HG03378 (cell line): ENCODE results near the gene NRL.

Experiments
- ATAC-seq: cut with Tn5 transposase; IDR thresholded peaks from one replicate; pipeline ENCODE4 v1.9.1; 2021; ENCODE audit warnings: mild to moderate bottlenecking, moderate library complexity; ENCODE audit not compliant: unreplicated experiment

Gene NRL

GRCh38 chr14:24145219-24145618 is 30.5 kb upstream of the NRL start:
- ATAC-seq, result no peak

GRCh38 chr14:24144451-24144850 is 29.7 kb upstream of the NRL start:
- ATAC-seq, result no peak

DNA sequence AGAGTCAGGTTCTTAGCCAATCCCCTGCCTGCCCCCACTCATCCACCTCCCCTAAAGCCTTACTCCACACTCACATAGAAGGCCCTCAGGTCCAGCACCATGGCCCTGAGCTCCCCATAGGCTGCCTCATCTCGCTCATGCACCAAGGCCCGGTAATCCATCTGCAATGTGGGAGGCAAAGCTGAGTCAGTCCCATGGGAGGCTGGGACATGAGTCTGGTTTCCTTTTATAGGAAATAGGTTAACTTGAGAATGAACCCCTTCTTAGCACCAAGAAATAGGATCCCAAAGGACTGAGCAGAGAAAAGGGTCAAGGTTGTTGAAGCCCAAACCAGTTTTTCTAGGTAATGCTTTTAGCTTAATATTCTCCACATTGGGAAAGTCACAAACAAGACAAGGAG is 28.8 kb upstream of the NRL start:
- no peak for ATAC-seq

GRCh38 chr14:24141097-24141880 is 26.5 kb upstream of the NRL start, which contains the start of gene EMC9:
Gene EMC9 (minus strand): TSS chr14:24141591. CDS start chr14:24141304, 287 bp downstream.
- peak; percentile 78 for ATAC-seq

DNA sequence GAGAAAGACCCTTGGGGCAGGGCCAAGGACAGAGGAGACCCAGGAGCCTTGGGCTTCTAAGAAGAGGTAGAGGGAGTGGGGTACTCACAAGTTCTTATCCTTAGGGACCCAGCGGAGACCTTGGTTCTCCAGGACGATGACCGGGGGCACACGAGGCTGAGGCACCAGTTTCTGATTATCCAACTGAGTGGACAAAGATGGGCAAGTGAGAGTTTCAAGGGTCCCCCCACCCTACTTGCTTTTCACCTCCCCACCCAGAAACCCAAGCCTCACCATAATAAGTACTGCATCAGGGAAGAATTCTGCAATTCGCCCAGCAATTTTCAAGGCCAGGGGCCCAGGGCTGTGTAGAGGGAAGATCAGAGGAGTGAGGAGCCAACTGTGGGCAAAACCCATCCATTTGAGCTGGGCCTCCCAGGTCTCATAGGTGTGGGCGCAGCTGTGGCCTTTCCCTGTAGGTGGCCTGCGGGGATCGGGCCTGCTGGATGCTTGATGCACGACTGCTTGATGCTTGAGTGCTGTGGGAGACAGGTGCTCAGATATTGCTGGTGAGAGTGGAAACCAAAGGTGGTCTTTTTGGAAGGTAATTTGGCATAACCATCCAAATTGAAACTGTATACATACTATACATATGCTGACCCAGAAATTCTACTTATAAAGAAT is 24.7 kb upstream of the NRL start:
- ATAC-seq, result no peak

DNA sequence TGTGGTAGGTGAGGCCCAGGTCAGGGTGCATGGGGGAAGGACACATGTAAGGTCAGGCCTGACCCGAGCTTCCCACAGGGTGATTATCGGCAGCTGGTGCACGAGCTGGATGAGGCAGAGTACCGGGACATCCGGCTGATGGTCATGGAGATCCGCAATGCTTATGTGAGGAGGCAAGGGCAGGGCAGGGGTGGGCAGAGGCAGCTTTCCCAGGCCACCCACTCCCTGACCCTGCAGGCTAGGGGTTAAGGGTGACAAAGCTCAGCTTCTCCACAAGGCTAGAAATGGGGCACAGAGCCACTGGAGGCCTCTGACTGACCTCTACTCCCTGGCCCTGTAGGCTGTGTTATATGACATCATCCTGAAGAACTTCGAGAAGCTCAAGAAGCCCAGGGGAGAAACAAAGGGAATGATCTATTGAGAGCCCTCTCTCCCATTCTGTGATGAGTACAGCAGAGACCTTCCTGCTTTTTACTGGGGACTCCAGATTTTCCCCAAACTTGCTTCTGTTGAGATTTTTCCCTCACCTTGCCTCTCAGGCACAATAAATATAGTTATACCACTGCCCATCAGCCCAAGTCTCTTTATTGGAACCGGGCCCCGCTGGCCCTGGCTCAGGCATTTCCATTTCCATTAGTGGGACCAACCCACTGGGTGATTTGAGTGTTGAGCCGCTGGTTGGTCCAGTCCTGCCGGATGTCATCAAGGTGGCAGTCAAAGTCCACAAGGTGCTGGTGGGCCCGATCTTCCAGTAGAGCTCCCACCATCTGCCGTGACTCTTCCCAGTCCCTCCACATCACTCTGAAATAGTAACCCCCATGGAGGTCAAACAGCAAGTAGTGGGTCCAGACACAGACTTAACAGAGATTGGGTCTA is 23.9 kb upstream of the NRL start:
- no peak for ATAC-seq

GRCh38 chr14:24137529-24138395 is 23.0 kb upstream of the NRL start:
- no peak for ATAC-seq

DNA sequence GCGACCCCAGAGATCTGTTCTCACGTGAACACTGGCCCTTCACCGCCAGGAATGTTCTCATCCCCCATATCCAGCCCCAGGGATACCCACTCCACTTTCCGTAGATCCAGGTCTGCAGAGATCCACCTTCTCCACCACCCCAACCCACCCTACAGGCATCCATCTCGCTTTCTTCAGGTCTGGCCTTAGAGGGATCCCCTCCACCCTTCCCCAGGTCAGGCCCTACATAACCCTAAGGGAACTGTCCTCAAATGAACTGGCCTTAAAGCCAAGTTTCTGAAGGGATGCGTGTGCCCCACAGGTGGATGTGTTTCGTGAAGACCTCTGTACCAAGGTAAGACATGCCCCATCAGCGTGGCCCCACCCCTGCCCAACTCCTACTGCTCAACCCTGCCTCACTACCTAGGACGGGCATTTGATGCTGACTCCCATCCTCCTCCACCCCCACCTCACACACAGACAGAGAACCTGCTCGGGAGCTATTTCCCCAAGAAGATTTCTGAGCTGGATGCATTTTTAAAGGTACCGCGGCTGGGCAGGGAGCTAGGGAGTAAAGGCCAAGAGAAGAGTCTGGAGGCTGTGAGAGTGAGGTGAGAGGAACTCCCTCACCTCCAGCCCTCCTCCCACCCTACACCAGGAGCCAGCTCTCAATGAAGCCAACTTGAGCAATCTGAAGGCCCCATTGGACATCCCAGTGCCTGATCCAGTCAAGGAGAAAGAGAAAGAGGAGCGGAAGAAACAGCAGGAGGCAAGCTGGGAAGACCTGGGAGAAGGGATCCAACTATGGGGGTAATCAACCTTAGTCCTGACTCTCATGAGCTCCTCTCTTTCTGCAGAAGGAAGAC is 22.2 kb upstream of the NRL start:
- no peak for ATAC-seq

DNA sequence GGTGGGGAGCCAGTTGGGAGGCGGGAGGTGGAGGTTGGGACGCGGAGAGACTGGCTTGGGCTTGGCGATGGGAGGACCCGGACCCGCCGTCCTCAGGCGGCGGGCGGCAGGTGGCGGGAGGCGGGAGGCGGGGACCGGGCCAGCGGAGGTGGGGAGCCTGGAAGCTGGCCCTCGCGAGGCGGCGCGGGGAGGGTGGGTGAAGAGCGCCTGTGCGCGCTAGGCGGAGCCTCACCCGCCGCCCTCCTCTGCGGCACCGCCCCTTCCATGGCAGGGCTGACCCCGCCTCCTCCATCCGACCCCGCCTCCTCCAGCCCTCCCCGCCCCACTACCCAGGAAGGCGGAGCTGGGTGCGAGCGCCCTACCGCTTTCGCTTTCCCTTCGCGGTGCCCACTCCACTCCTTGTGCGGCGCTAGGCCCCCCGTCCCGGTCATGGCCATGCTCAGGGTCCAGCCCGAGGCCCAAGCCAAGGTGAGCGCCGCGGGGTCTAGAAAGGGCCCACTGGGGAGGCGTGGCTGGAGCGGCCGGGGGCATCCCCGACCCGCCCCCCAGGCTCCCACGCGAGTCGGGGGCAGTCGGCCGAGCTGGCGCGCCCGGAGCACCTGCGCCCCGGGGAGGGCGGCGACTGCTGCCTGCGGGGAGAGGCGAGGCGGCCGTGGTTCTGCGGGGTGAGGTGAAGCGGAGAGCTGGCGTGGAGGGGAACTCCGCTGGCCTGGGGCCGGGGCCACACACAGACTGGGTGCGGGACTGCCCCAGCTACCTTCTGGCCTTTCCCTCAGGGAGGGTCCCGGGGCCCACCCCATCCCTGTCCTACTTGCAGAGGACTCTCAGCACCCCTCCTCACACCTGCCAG is 21.3 kb upstream of the NRL start, which contains the start of gene PSME1:
Gene PSME1, plus strand, starts transcription at position 361 of the 850 bp plus-strand sequence. Its CDS starts 69 bp downstream, at position 430.
- peak; percentile 57 for ATAC-seq

DNA sequence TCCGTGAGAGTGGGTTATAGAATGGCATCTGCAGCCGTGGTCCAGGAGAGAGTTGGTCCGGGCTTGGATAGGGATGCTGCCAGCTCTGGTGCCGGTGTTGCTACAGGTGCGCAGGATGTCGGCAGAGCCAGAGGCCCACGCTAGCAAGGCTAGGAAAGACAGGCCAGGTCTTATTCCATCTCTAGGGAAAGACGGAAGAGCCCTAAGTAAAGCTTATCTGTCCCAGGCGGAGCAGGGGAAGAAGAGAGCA is 20.8 kb upstream of the NRL start:
- ATAC-seq, result peak; percentile 5

DNA sequence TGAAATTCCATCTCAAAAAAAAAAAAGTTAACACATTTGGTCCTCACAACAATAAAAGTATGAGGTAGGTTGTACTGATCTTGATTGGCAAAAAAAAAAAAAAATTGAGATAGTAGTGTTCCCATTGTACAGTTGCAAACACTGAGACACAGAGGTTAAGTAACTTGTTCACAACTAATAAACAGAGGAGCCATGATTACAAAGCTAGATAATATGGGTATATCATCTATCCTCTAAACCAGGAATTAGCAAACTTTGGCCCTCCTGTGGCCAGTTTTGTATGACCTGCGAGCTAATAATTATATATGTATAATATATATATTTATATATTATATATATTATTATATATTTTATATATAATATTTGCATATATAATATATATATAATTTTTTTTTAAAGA is 19.0 kb upstream of the NRL start:
- no peak for ATAC-seq

GRCh38 chr14:24132976-24133375 is 18.2 kb upstream of the NRL start:
- ATAC-seq, result no peak

DNA sequence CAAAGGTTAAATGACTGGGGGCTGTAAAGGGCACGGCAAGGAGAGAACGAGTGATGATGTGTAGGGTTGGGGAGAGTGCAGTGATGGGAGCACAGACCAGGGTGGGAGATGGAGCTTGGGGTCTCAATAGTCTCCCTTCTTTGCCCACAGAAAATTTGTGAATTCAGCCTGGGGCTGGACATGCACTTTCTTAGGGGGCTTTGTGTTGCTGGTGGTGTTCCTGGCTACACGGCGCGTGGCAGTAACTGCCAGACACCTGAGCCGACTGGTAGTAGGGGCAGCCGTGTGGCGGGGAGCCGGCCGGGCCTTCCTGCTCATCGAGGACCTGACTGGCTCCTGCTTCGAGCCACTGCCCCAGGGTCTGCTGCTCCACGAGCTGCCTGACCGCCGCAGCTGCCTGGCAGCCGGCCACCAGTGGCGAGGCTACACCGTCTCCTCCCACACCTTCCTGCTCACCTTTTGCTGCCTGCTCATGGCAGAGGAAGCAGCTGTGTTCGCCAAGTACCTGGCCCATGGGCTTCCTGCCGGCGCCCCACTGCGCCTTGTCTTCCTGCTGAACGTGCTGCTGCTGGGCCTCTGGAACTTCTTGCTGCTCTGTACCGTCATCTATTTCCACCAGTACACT is 17.4 kb upstream of the NRL start:
- ATAC-seq, result no peak

DNA sequence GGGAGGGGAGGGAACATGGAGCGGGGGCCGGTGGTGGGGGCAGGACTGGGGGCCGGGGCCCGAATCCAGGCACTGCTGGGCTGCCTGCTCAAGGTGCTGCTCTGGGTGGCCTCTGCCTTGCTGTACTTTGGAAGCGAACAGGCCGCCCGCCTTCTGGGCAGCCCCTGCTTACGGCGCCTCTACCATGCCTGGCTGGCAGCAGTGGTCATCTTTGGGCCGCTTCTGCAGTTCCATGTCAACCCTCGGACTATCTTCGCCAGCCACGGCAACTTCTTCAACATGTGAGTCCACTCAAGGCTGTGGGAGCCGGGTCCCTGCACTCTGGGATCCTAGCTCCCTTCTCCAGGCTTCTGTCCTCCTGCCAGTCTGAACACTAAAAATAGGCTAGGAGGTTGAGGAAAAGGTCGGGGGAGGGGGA is 16.8 kb upstream of the NRL start:
- ATAC-seq, result no peak

DNA sequence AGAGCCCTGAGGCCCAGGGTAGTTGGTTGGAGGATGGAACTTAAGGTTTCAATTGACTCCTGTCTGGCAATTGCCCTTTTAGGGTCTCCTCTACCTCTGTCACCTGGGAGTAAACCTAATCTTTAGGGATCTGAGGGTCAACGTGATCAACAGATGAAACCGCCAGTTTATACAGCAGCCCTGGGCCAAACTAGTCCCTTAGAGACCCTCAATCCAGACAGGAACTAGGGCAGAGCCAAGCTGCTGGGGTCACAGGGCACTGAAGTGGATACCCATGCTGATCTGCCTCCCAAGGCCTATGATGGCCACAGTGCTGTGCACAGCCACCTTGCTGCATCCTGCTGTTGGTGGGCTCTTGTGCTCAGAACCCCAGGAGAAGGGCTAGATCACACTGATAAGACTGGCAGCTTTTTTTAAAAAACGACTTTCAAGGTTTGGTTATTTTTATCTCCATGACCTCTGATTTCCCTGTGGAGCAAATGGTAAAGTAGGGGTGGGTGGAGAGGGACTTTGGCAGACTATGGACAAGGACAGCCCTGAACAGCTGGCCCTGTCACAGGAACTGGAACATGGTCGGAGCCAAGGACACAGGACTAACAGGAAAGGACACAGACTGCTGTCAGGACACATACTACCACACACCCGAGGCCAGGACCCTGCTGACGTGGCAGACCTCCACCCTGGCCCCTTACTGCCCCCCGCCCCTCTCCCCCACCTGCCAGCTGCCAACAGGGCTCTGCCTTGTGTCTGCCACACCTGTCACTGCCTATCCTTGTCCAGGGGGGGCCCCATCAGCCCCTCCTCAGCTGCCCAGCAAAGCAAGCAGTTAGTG is 16.2 kb upstream of the NRL start:
- no peak for ATAC-seq

DNA sequence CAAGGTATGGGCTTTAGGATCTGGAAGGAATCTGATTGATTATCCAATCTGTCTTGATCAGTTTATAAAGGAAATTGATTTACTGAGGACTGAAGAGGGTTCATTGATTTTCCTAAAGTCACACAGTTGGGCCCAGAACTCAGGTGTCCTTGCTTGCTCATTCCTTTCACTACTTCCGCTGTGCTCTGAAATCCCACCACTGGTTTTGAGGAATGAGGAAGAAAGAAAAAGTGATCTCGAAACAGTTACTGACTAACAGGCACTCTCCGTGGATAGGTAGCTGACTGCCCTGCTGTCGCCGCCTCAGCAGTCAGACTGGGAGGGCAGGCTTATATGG is 15.6 kb upstream of the NRL start, which contains the start of gene FITM1:
Gene FITM1, plus strand, starts transcription at position 280 of the 337 bp plus-strand sequence. CDS start 905 bp downstream, outside the sequence.
- no peak for ATAC-seq

GRCh38 chr14:24129410-24129998 is 14.8 kb upstream of the NRL start:
- no peak for ATAC-seq
